ENCODE results near the gene LCLAT1.

- TF ChIP-seq POLR2A (IDR thresholded peaks at IDR 0.05), result no peak
- TF ChIP-seq CTCF (IDR thresholded peaks at IDR 0.05), result no peak
These were observed 182.8 kb downstream of the LCLAT1 start for GRCh38 chr2:30629866-30630265.

All from adrenal gland (tissue), 5 donors.